ENCODE measurements around the gene FYN.
A peak's percentile ranks its signal among the peaks of the same experiment; 100 is the strongest.

The FYN gene

GRCh38 chr6:111709615-111710398 lies 163.4 kb downstream of the FYN start (continued):
- TF ChIP-seq FEZF1 (tag by site-specific recombination; IDR thresholded peaks at IDR 0.05), result no peak
- TF ChIP-seq ZNF704 (tag by site-specific recombination; IDR thresholded peaks at IDR 0.05), result no peak
- 0 out of 2 replicates have a peak, but pooled peaks have one; percentile 20 for TF ChIP-seq ZNF561 (tag by site-specific recombination; IDR thresholded peaks at IDR 0.05; ENCODE audit: borderline replicate concordance)
- TF ChIP-seq INSM2 (tag by site-specific recombination; IDR thresholded peaks at IDR 0.05), result no peak
- TF ChIP-seq ZNF324 (tag by site-specific recombination; IDR thresholded peaks at IDR 0.05), result no peak
- no peak for TF ChIP-seq ZNF16 (tag by site-specific recombination; IDR thresholded peaks at IDR 0.05; ENCODE audit: low read depth)
- TF ChIP-seq ZNF24 (tag by site-specific recombination; IDR thresholded peaks at IDR 0.05), result peak; percentile 70; the same call in 1 of the 2 replicates
- TF ChIP-seq KLF16 (tag by site-specific recombination; IDR thresholded peaks at IDR 0.05), result no peak
- peak; percentile 49 for TF ChIP-seq CTCF (tag by site-specific recombination; IDR thresholded peaks at IDR 0.05)
- peak; percentile 84 for TF ChIP-seq ZNF362 (tag by site-specific recombination; IDR thresholded peaks at IDR 0.05)
- TF ChIP-seq OVOL3 (tag by site-specific recombination; IDR thresholded peaks at IDR 0.05), result no peak
- TF ChIP-seq ZNF654 (tag by site-specific recombination; IDR thresholded peaks at IDR 0.05; ENCODE audit: low read depth), result peak; percentile 94
- no peak for TF ChIP-seq RBAK (tag by site-specific recombination; IDR thresholded peaks at IDR 0.05)
- TF ChIP-seq ZNF433 (tag by site-specific recombination; IDR thresholded peaks at IDR 0.05; ENCODE audit: low read depth), result no peak
- TF ChIP-seq ZBTB6 (tag by site-specific recombination; IDR thresholded peaks at IDR 0.05), result no peak
- no peak for TF ChIP-seq ZBTB48 (tag by site-specific recombination; IDR thresholded peaks at IDR 0.05)
- TF ChIP-seq ZNF146 (tag by site-specific recombination; IDR thresholded peaks at IDR 0.05), result no peak
- TF ChIP-seq ZNF138 (tag by site-specific recombination; IDR thresholded peaks at IDR 0.05; ENCODE audit: borderline replicate concordance), result no peak
- TF ChIP-seq ZNF174 (tag by site-specific recombination; IDR thresholded peaks at IDR 0.05), result no peak
- no peak for TF ChIP-seq ZBTB11 (tag by site-specific recombination; conservative IDR thresholded peaks at IDR 0.05; ENCODE audit: low read depth)
- no peak for TF ChIP-seq SCRT1 (tag by site-specific recombination; IDR thresholded peaks at IDR 0.05; ENCODE audit: borderline replicate concordance)
- TF ChIP-seq ZNF350 (tag by site-specific recombination; IDR thresholded peaks at IDR 0.05), result no peak
- 0 out of 2 replicates have a peak, but pooled peaks have one; percentile 42 for TF ChIP-seq ZNF2 (tag by site-specific recombination; IDR thresholded peaks at IDR 0.05)
- no peak for TF ChIP-seq ZNF23 (tag by site-specific recombination; IDR thresholded peaks at IDR 0.05; ENCODE audit: borderline replicate concordance)
- no peak for TF ChIP-seq ZBTB10 (tag by site-specific recombination; IDR thresholded peaks at IDR 0.05)
- TF ChIP-seq ZNF792 (tag by site-specific recombination; IDR thresholded peaks at IDR 0.05), result no peak
- TF ChIP-seq ZNF830 (tag by site-specific recombination; IDR thresholded peaks at IDR 0.05; ENCODE audit: low read depth), result no peak

Measured in HEK293 (cell line).